GM21360 (cell line): ENCODE measurements around the gene COPS3.
A peak's percentile ranks its signal among the peaks of the same experiment; 100 is the strongest.

Experiments
- ATAC-seq: cut with Tn5 transposase; IDR thresholded peaks from one replicate; pipeline ENCODE4 v1.9.1; 2021; ENCODE audit warnings: mild to moderate bottlenecking, moderate library complexity; ENCODE audit not compliant: unreplicated experiment

Gene COPS3

DNA sequence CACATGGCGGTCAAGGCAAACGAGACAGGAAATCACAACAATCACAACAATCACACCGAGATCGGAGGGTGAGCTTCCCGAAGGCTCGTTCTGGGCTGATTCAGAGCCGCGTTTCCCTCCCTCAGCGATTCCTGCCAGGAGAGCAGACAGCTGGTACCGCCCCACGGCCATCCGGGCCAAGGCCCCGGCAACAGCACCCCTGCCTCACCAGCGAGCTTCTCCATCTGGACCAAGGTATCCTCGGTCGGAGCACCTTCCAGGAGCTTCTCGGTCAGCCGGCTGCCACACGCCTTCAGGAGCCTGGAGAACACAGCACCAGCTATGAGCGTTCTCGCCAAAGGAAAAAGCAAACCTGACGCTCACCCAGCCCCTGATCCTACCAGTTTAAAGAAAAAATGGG lies 59.7 kb downstream of the COPS3 start:
- ATAC-seq = no peak

- no peak for ATAC-seq
These were observed 60.5 kb downstream of the COPS3 start for GRCh38 chr17:17220529-17220928.

DNA sequence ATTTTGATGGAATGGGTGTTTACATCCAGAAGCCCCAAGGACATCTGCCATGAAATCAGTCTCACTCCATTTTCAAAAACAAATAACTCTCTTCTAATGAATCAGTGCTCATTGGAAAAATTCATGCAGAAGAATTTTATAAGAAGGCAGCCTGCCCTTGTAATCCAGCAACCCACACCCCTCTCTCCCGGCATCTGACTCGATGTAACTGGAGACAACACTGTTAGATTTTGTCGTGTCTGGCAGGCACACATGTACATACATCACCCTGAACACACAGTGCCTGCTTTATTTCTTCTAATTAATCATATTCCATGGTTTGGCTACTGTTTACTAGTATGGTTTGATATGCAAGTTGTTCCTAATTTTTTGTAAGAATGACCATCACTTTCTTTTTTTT lies 63.1 kb downstream of the COPS3 start:
- ATAC-seq = no peak

- ATAC-seq = no peak
These were observed 64.3 kb downstream of the COPS3 start for GRCh38 chr17:17216776-17217175.

DNA sequence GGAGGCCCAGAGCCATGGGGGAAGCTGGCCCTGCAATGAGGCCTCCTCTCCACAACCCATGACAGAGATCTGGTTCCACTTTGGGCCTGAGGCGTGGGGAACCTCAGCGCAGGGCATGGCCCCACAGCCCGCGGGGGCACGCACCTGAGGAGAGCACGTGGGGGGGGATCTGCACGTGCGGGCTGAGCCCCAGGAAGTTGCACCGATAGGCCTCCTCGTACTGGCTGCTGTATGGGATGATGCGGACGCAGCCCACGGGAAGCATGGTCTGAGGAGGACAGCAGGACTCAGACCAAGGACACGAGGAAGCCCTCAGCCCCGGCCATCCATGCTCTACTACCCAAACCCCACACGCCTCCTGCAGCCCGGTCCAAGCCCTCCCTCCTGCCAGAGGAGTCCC lies 64.8 kb downstream of the COPS3 start:
- ATAC-seq = no peak

GRCh38 chr17:17215575-17215974 lies 65.5 kb downstream of the COPS3 start:
- ATAC-seq = no peak

DNA sequence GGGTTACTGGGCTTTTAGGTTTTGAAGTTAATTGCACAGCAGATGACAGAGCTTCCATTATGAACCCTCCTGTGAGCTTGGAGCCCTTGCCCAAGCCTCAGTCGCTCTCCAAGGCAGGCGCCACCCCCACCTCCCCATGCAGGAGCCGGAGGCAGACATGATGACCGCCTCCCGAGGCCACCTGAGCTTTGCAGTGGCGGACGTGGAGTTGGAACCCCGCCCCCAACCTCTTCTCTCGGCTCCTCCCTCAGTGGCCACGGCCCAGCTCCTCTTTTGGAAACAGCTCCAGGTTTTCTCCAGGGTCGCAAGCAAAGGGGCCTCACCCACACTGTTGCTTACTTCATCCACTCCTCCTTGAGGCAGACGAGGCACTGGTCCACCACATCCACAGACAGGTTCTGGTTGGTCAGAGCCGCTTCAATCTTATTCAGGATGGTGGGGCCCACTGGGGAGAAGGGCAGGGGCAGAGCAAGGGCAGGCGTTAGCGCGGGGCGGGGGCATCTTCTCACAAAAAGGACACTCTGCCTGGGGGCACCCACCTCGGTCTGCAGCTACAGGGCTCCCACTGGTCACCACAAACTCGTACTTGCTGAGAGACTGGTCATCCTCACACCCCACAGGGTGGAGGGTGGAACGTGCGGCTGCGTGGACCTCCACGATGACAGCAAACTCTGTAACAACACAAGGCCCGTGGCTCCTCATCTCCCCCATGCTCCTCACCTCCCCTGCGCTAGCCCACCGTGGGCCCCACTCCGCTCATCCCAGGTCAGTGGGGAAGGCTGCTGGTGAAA lies 66.2 kb downstream of the COPS3 start:
- ATAC-seq = no peak

DNA sequence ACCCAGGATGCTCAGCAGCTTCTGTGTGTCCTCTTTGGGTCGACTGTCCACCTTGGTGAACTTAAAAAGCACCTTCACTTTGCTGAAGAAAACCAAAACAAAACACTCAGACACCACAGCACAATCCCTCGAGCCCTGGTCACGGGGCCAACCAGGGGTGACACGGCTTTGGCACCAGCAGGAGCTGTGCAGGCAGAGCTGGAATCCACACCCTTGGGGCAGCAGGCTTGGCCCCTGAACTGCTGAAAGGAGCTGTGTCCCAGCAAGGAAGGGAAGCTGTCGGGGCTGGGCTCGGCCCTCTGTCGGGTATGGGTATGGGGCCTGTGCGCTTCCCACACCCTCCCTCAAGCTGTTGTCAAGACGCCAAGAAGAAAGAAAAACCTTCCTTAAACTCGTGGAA lies 67.3 kb downstream of the COPS3 start:
- ATAC-seq = no peak

- ATAC-seq = no peak
These were observed 73.0 kb downstream of the COPS3 start for GRCh38 chr17:17207998-17208397.

DNA sequence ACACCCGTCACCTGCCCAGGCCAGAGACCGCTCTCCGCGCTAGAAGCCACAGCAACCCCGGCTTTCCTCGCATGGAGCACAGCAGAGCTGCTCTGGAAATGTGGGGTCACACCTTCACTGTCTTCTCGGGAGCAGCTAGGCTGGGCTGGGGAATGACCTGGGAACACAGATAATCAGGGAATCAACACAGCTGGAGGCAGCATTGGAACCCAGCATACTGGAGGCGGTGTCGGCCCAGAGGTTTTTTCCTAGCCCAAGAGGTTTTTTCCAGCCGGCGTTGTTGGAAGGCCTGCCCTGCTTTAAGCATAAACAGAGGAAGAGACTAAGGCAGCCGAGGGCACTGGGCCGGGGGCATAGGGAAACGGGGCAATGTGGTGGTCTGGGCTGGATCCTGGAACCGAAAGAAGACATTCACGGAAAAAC lies 74.1 kb downstream of the COPS3 start:
- ATAC-seq = no peak

DNA sequence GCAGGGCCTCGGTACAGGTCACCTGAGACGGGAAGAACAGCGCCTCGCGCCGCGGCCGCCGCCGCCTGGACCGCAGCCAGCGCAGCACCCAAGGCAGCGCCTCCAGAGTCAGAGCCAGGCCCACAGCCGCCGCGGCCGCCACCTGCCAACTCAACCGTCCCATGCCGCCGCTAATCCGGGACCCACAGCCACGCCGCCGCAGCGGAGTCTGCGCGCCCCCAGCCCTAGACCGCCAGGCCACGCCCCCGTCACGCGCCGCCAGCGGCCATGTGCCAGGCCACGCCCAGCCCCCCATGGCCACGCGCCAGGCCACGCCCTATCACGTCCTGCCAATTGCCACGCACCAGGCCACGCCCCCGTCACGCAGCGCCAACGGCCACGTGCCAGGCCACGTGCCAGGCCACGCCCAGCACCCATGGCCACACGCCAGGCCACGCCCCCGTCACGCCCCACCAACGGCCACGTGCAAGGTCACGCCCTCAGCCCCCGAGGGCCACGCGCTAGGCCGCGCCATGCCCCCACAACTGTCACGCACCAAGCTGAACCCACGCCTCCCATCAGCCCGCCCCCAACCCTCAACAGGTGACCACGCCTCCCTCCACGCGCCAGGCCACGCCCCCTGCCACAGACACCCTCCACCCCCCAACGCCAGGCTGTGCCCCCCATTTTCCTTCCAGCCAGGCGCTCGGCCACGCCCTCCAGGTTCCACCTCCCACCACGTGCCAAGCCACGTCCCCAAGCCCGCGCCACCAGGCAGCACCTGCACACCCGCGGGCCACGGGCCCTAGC lies 74.7 kb downstream of the COPS3 start, which contains the start of gene PLD6:
Gene PLD6, minus strand, starts transcription at position 210 of the 789 bp plus-strand sequence. Its CDS starts 47 bp downstream, at position 163.
- ATAC-seq = peak; percentile 53

GRCh38 chr17:17205368-17206123 lies 75.5 kb downstream of the COPS3 start:
- peak; percentile 48 for ATAC-seq

- ATAC-seq = no peak
These were observed 76.3 kb downstream of the COPS3 start for GRCh38 chr17:17204635-17205231.

GRCh38 chr17:17204041-17204591 lies 76.9 kb downstream of the COPS3 start:
- ATAC-seq = no peak

- ATAC-seq = no peak
These were observed 77.8 kb downstream of the COPS3 start for GRCh38 chr17:17203173-17203730.

GRCh38 chr17:17201907-17202306 lies 79.1 kb downstream of the COPS3 start:
- ATAC-seq = no peak

- no peak for ATAC-seq
These were observed 79.8 kb downstream of the COPS3 start for GRCh38 chr17:17201271-17201670.

- no peak for ATAC-seq
These were observed 80.2 kb downstream of the COPS3 start for GRCh38 chr17:17200831-17201230.

GRCh38 chr17:17200311-17200710 lies 80.7 kb downstream of the COPS3 start:
- no peak for ATAC-seq

GRCh38 chr17:17198281-17198680 lies 82.8 kb downstream of the COPS3 start:
- ATAC-seq = no peak
